ENCODE measurements around the gene LMNTD2.

The LMNTD2 gene

DNA sequence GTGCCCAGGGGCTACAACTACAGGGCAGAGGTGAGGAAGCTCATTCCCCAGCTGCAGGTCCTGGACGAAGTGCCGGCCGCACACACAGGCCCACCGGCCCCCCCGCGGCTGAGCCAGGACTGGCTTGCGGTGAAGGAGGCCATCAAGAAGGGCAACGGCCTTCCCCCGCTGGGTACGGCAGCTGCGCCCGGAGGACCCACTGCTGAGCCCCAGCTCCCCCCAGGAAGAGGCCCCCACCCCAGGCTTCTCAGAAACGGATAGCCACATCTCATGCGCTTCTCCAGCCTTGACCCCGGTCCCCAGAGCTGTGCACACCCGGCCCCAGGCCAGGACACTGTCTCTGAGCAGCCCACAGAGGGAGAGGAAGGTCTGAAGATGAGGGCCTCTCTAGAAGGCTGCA is 9.4 kb downstream of the LMNTD2 start:
- no peak overlapping the region for H3K4me3 ChIP-seq (ENCODE audit: low read depth, low read length)
- no peak for DNase-seq (ENCODE audit: low read depth)
- TF ChIP-seq, protein P1, sequence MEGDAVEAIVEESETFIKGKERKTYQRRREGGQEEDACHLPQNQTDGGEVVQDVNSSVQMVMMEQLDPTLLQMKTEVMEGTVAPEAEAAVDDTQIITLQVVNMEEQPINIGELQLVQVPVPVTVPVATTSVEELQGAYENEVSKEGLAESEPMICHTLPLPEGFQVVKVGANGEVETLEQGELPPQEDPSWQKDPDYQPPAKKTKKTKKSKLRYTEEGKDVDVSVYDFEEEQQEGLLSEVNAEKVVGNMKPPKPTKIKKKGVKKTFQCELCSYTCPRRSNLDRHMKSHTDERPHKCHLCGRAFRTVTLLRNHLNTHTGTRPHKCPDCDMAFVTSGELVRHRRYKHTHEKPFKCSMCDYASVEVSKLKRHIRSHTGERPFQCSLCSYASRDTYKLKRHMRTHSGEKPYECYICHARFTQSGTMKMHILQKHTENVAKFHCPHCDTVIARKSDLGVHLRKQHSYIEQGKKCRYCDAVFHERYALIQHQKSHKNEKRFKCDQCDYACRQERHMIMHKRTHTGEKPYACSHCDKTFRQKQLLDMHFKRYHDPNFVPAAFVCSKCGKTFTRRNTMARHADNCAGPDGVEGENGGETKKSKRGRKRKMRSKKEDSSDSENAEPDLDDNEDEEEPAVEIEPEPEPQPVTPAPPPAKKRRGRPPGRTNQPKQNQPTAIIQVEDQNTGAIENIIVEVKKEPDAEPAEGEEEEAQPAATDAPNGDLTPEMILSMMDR (conservative IDR thresholded peaks at IDR 0.05; ENCODE audit: low read depth, low read length), result no peak

DNA sequence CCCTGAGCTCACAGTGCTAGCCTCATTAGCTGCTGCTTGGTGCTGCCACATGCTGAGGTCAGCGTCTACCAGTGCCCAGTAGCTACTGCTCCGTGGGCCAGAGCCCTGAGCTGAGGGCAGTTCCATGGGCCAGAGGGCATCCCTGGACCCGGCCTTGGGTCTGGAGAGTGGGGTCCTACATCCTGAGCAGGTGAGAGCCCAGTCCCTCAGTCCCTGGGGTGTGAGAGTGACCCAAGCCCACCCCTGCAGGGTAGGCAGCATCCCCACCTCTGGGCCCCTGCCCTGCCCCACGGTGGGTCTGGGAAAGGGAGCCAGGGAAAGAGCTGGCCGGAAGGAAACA is 9.8 kb downstream of the LMNTD2 start:
- H3K4me3 ChIP-seq (ENCODE audit: low read depth, low read length), result no peak overlapping the region
- no peak for DNase-seq (ENCODE audit: low read depth)
- TF ChIP-seq, protein P1 (conservative IDR thresholded peaks at IDR 0.05; ENCODE audit: low read depth, low read length), result no peak

DNA sequence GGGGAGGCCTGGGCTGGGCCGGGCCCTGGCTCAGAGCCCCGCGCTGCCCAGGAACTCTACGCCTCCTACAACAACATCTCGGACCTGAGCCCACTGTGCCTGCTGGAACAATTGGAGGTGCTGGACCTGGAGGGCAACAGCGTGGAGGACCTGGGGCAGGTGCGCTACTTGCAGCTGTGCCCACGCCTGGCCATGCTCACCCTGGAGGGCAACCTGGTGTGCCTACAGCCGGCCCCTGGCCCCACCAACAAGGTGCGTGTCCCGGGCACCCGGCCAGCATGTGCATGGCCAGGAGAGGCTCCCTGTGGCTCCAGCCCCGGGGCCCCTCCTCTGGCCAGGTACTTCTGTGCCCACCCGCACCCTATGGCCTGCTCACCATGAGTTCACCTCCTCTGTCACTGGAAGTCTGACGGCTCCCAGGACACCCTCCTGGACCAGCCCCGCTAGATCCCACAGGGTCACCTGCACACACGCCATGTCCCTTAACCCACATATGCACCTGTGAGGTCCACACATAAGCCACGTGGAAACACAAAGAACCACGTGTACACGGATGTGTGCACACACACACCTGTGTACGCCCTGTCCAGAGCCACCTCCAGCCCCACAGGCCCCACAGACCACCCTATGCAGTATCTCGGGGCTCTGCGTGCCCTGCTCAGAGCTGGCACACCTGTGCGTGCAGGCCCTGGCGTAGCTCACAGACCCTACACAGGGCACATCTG is 10.4 kb downstream of the LMNTD2 start:
- DNase-seq (ENCODE audit: low read depth), result no peak
- no peak overlapping the region for H3K4me3 ChIP-seq (ENCODE audit: low read depth, low read length)
- TF ChIP-seq, protein P1 (conservative IDR thresholded peaks at IDR 0.05; ENCODE audit: low read depth, low read length), result no peak

DNA sequence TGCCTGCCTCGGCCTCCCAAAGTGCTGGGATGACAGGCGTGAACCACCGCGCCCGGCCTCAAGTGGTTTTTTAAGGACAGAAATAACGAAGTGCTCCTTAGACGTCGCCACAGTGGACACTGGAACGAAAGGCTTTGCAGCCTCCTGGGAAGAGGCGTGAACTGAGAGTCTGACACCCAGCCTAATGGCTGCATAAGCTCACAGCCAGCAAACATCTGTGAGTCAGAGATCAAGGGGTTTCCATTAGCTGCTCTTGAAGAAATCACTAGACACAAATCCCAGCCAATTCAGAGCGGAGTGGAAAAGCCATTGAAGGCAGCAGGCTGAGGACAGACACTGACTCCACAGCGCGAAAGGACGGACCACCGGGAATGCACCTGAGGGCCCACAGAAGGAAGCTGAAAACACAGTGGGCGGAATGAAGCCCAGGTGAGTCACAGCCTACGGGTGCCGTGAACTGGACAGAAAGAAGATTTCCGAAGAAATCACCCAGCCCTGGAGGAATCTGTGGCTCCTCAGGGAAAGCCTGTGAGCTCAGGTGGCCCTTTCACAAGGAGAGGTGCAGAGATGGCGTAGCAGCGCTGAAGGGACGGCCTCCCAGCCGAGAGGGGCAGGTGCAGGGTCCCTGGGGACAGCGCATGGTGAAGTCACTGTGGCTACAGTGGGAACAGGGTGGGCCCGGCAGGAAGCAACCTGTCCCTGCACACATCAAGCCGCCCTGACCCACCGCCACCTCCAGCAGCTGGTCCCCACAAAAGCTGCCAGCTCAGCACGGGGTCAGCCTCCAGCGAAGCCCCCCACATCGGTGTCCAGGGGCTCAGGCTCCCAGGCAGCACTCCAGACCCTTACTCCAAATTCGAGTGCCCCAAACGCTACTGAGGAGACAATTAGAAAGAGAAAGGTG is 11.6 kb downstream of the LMNTD2 start:
- DNase-seq (ENCODE audit: low read depth), result peak; percentile 22
- H3K4me3 ChIP-seq (ENCODE audit: low read depth, low read length), result no peak overlapping the region
- TF ChIP-seq, protein P1 (conservative IDR thresholded peaks at IDR 0.05; ENCODE audit: low read depth, low read length), result no peak

DNA sequence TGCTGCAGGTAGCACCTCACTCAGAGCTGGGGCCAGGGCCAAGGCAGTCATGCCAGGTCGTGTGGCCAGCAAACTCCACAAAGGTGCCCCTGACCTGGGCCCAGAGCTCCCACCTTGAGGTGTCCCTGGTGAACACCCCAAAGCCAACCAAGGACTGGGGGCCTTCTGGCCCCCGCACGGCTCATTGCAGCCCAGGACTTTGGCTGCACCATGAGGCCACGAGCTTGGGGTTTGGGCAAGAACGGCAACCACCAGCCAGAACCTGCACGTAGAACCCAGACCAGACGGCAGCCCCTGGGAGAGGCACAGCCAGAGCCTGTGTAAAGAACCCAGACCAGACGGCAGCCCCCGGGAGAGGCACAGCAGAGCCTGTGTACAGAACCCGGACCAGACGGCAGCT is 15.4 kb downstream of the LMNTD2 start:
- TF ChIP-seq, protein P1 (conservative IDR thresholded peaks at IDR 0.05; ENCODE audit: low read depth, low read length), result no peak
- DNase-seq (ENCODE audit: low read depth), result no peak
- H3K4me3 ChIP-seq (ENCODE audit: low read depth, low read length), result no peak overlapping the region

DNA sequence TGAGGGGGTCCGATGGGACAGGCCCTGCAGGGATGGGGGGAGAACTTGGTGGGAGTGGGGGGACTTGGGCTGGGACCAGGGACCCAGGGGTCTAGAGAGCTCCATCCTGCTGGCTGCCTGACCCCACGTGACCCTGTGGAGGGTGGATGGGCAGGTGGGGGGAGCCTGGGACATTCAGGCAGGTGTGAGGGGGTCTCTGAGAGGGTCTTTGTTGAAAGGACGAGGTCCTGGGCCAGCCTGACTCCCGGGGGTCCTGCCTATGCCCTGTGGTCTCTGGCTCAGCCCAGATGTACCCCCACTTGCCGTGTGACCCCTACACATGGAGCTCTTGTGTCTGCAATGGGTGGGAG is 15.7 kb downstream of the LMNTD2 start:
- no peak overlapping the region for H3K4me3 ChIP-seq (ENCODE audit: low read depth, low read length)
- TF ChIP-seq, protein P1 (conservative IDR thresholded peaks at IDR 0.05; ENCODE audit: low read depth, low read length), result no peak
- no peak for DNase-seq (ENCODE audit: low read depth)

Data from choroid plexus epithelial cell (primary cell).